H1 (cell line): ENCODE data around the gene PTPN1. TPM values are rescaled to one million over a fixed set of nuclear protein-coding genes. Genes with fewer than 3 reads are reported as not detected.

Experiments used
- CTCF ChIA-PET: fragments of 300-600 bp; sonication (Branson Sonifier 250); formaldehyde crosslinking; loops from one replicate; lab custom pipeline; 2021; ENCODE audit not compliant: partially characterized antibody; lab: Charles Lee
- POLR2A ChIA-PET: fragments of 300-600 bp; sonication (Branson Sonifier 250); formaldehyde crosslinking; loops from one replicate; lab custom pipeline; 2021; ENCODE audit warnings: inconsistent platforms; ENCODE audit not compliant: partially characterized antibody; lab: Charles Lee
- DNase-seq, 2 experiments: peaks; one replicate each; pipeline versions ENCODE4 v3.0.0 to v3.0.0-alpha.2; 2010 to 2022; ENCODE audit warnings: low spot score in 2 of 2, low read depth in 1 of 2, mixed read lengths in 1 of 2
- FAIRE-seq: peaks from 2 replicates; lab custom pipeline; 2011; peaks lifted over from hg19 to GRCh38; lab: Jason Lieb, UNC
- H2AFZ ChIP-seq: 2 replicates; pipeline ENCODE4 v1.8.1; 2012; ENCODE audit warnings: low read length, inconsistent platforms
- H2AK5ac ChIP-seq: 2 replicates; pipeline ENCODE4 v1.6.1; 2013; ENCODE audit warnings: low read depth, low read length
- H2BK120ac ChIP-seq: replicated peaks from 2 replicates; pipeline ENCODE3; 2013; ENCODE audit warnings: low read depth, low read length, inconsistent platforms
- H2BK12ac ChIP-seq: 2 replicates; pipeline ENCODE4 v1.6.1; 2013; ENCODE audit warnings: low read depth, low read length
- H2BK15ac ChIP-seq: 2 replicates; pipeline ENCODE4 v1.6.1; 2013; ENCODE audit warnings: low read length
- H2BK20ac ChIP-seq: 2 replicates; pipeline ENCODE4 v1.6.1; 2013; ENCODE audit warnings: low read length
- H2BK5ac ChIP-seq: 2 replicates; pipeline ENCODE4 v1.6.1; 2013; ENCODE audit warnings: low read depth, low read length
- H3K14ac ChIP-seq: 2 replicates; pipeline ENCODE4 v1.6.1; 2013; ENCODE audit warnings: inconsistent platforms; ENCODE audit not compliant: insufficient read length
- H3K18ac ChIP-seq: 2 replicates; pipeline ENCODE4 v1.6.1; 2013; ENCODE audit warnings: low read length; ENCODE audit errors: extremely low read depth
- H3K23ac ChIP-seq: 2 replicates; pipeline ENCODE4 v1.6.1; 2013; ENCODE audit warnings: inconsistent platforms; ENCODE audit not compliant: insufficient read length
- H3K23me2 ChIP-seq: 2 replicates; pipeline ENCODE4 v1.6.1; 2013; ENCODE audit warnings: low read depth, low read length
- H3K27ac ChIP-seq: 2 replicates; pipeline ENCODE4 v1.6.1; 2011; ENCODE audit warnings: low read depth, low read length, inconsistent platforms
- H3K27me3 ChIP-seq, 4 experiments: replicated peaks in 1 of 4; 1 replicate in 1 of 4; 2 replicates in 3 of 4; pipeline versions ENCODE4 v1.6.1 to v1.8.1; 2011 to 2013; ENCODE audit warnings: low read length in 3 of 4, mild to moderate bottlenecking in 3 of 4, inconsistent platforms in 2 of 4, mixed read lengths in 2 of 4, moderate library complexity in 1 of 4; ENCODE audit not compliant: control insufficient read depth in 3 of 4, insufficient read depth in 3 of 4; ENCODE audit errors: extremely low read depth in 1 of 4
- H3K36me3 ChIP-seq, 4 experiments: 2 replicates each; pipeline versions ENCODE4 v1.6.1 to v1.8.1; 2011 to 2013; ENCODE audit warnings: mild to moderate bottlenecking in 4 of 4, low read length in 3 of 4, moderate library complexity in 2 of 4, control low read depth in 1 of 4, inconsistent platforms in 1 of 4; ENCODE audit not compliant: insufficient read depth in 4 of 4, control insufficient read depth in 2 of 4
- H3K4ac ChIP-seq: replicated peaks from 2 replicates; pipeline ENCODE3; 2013; ENCODE audit warnings: low read length, low read depth, mixed read lengths, inconsistent platforms; ENCODE audit not compliant: insufficient read length
- H3K4me1 ChIP-seq, 4 experiments: replicated peaks in 1 of 4; 1 replicate in 1 of 4; 2 replicates in 3 of 4; pipeline versions ENCODE4 v1.6.1 to v1.8.1; 2011 to 2013; ENCODE audit warnings: low read length in 3 of 4, inconsistent platforms in 2 of 4, mixed read lengths in 1 of 4; ENCODE audit not compliant: insufficient read depth in 4 of 4, control insufficient read depth in 3 of 4
- H3K4me2 ChIP-seq, 2 experiments: 2 replicates each; pipeline versions ENCODE4 v1.6.1 to v1.8.1; 2011 to 2013; ENCODE audit warnings: low read depth in 2 of 2, low read length in 2 of 2, control low read depth in 1 of 2, inconsistent platforms in 1 of 2, mild to moderate bottlenecking in 1 of 2; ENCODE audit not compliant: insufficient read depth in 1 of 2
- H3K4me3 ChIP-seq, 4 experiments: fragments of 200-600, 300-600 bp in 1 of 4; sonication (generic), shearing (Covaris generic), sonication (Bioruptor Twin) in 1 of 4; 2 replicates each; pipeline versions ENCODE4 v1.5.1 to v1.8.1; 2011 to 2016; ENCODE audit warnings: low read length in 4 of 4, low read depth in 3 of 4, control low read depth in 2 of 4, inconsistent platforms in 2 of 4, mild to moderate bottlenecking in 2 of 4, mixed read lengths in 1 of 4, moderate library complexity in 1 of 4; ENCODE audit not compliant: insufficient read depth in 2 of 4; ENCODE audit errors: extremely low read depth in 1 of 4
- H3K56ac ChIP-seq: replicated peaks from 2 replicates; pipeline ENCODE3; 2013; ENCODE audit warnings: low read depth, mild to moderate bottlenecking, mixed read lengths, low read length, inconsistent platforms; ENCODE audit not compliant: insufficient read length
- H3K79me1 ChIP-seq: 2 replicates; pipeline ENCODE4 v1.6.1; 2013; ENCODE audit warnings: low read depth, low read length, control low read depth
- H3K79me2 ChIP-seq, 2 experiments: 2 replicates each; pipeline versions ENCODE4 v1.6.1 to v1.8.1; 2012 to 2013; ENCODE audit warnings: low read length in 2 of 2, mild to moderate bottlenecking in 2 of 2, inconsistent platforms in 1 of 2; ENCODE audit not compliant: insufficient read depth in 2 of 2, control insufficient read depth in 1 of 2
- H3K9ac ChIP-seq, 4 experiments: replicated peaks in 1 of 4; 1 replicate in 1 of 4; 2 replicates in 3 of 4; pipeline versions ENCODE4 v1.6.1 to v1.8.1; 2011 to 2013; ENCODE audit warnings: low read depth in 3 of 4, low read length in 3 of 4, control low read depth in 2 of 4, mild to moderate bottlenecking in 2 of 4, moderate library complexity in 2 of 4, inconsistent platforms in 1 of 4; ENCODE audit errors: extremely low read depth in 1 of 4
- H3K9me3 ChIP-seq, 2 experiments: 2 replicates each; pipeline versions ENCODE4 v1.6.1 to v1.8.1; 2012 to 2013; ENCODE audit warnings: mild to moderate bottlenecking in 2 of 2, moderate library complexity in 2 of 2, control low read depth in 1 of 2, inconsistent platforms in 1 of 2, low read depth in 1 of 2, low read length in 1 of 2, mixed read lengths in 1 of 2; ENCODE audit not compliant: insufficient read depth in 2 of 2
- H4K20me1 ChIP-seq, 2 experiments: replicated peaks in 1 of 2; 2 replicates each; pipeline versions ENCODE3 to v1.8.1; 2011 to 2013; ENCODE audit warnings: inconsistent platforms in 2 of 2, low read length in 2 of 2, mild to moderate bottlenecking in 1 of 2; ENCODE audit not compliant: insufficient read depth in 2 of 2, control insufficient read depth in 1 of 2
- H4K5ac ChIP-seq: 2 replicates; pipeline ENCODE4 v1.6.1; 2013; ENCODE audit warnings: low read length, low read depth, mixed read lengths, inconsistent platforms; ENCODE audit not compliant: insufficient read length
- H4K8ac ChIP-seq: 2 replicates; pipeline ENCODE4 v1.8.0; 2013; ENCODE audit warnings: mild to moderate bottlenecking, moderate library complexity, low read length, inconsistent platforms; ENCODE audit not compliant: insufficient read depth; ENCODE audit errors: extremely low read depth
- H4K91ac ChIP-seq: replicated peaks from 2 replicates; pipeline ENCODE3; 2013; ENCODE audit warnings: low read length, mixed read lengths, inconsistent platforms; ENCODE audit not compliant: insufficient read length
- BCL11A ChIP-seq, 2 experiments: IDR thresholded peaks; one replicate each; pipeline ENCODE4 v1.6.1; 2011; ENCODE audit warnings: low read depth in 2 of 2, low read length in 2 of 2, mild to moderate bottlenecking in 2 of 2
- GABPA ChIP-seq: IDR thresholded peaks from 2 replicates; pipeline ENCODE4 v1.6.1; 2011; ENCODE audit warnings: mild to moderate bottlenecking, low read length, moderate library complexity, borderline replicate concordance; ENCODE audit not compliant: insufficient read depth
- GTF2F1 ChIP-seq: IDR thresholded peaks from 2 replicates; pipeline ENCODE4 v1.6.1; 2012; ENCODE audit warnings: low read depth, low read length, improper control_type of control experiment, borderline replicate concordance
- NRF1 ChIP-seq: IDR thresholded peaks from 2 replicates; pipeline ENCODE4 v1.6.1; 2011; ENCODE audit warnings: mild to moderate bottlenecking, low read depth, low read length, improper control_type of control experiment
- POLR2AphosphoS5 ChIP-seq: IDR thresholded peaks from 2 replicates; pipeline ENCODE4 v1.6.1; 2011; ENCODE audit warnings: low read depth, low read length
- RAD21 ChIP-seq, 2 experiments: IDR thresholded peaks in 1 of 2; conservative IDR thresholded peaks in 1 of 2; 2 replicates each; pipeline ENCODE4 v1.6.1; 2011; ENCODE audit warnings: low read depth in 2 of 2, low read length in 2 of 2, improper control_type of control experiment in 1 of 2, inconsistent platforms in 1 of 2, mild to moderate bottlenecking in 1 of 2, moderate library complexity in 1 of 2
- TCF12 ChIP-seq: IDR thresholded peaks from 2 replicates; pipeline ENCODE4 v1.6.1; 2011; ENCODE audit warnings: low read depth, mild to moderate bottlenecking, low read length
- TEAD4 ChIP-seq: IDR thresholded peaks from 2 replicates; pipeline ENCODE4 v1.6.1; 2012; ENCODE audit warnings: low read depth, low read length, inconsistent platforms, mixed read lengths
- WGBS, 2 experiments: shearing (Covaris generic) in 1 of 2; methylation state at CpG; one replicate each; pipeline versions ENCODE4 v1.1.6 to v1.1.7; 2013 to 2015; ENCODE audit warnings: low lambda C conversion rate in 2 of 2, mixed read lengths in 2 of 2, inconsistent platforms in 1 of 2, low coverage in 1 of 2, missing lambda C conversion rate in 1 of 2; ENCODE audit not compliant: insufficient replicate concordance in 2 of 2, insufficient coverage in 1 of 2, insufficient read length in 1 of 2; ENCODE audit errors: extremely low coverage in 1 of 2, missing lambda C conversion rate in 1 of 2; 5-methylcytosine and 5-hydroxymethylcytosine counted together
- polyA plus RNA-seq, 7 experiments: library from polyadenylated mRNA; depleted of rRNA in 3 of 7; stranded (reverse) in 5 of 7; unstranded in 2 of 7; fragments of >200 nt in 5 of 7; fragments of 200-250 nt in 2 of 7; gene quantifications; 1 replicate in 5 of 7; 2 replicates in 1 of 7; 4 replicates in 1 of 7; pipeline versions ENCODE4 v1.2.1 to v1.2.3, GENCODE V29; 2011 to 2013; ENCODE audit warnings: missing spikeins in 2 of 7, mixed read lengths in 2 of 7
- total RNA-seq: library from RNA; stranded (reverse); fragmentation: NEBNext Ultra II Directional; extraction: Animal tissue kit (Norgen Biotek cat#: 25700); gene quantifications from 2 replicates; pipeline ENCODE4 v1.2.1, GENCODE V29; 2021
- TF ChIP-seq, protein P1 (sequence below): IDR thresholded peaks from 2 replicates; pipeline ENCODE4 v1.6.1; 2011; ENCODE audit warnings: low read length, improper control_type of control experiment

The PTPN1 gene
- total and polyA plus RNA-seq, 2 of the 8 experiments (the other 6 are each of a cell fraction or from before 2014, with no cell fraction given): 18.6 to 32.1 TPM

DNA sequence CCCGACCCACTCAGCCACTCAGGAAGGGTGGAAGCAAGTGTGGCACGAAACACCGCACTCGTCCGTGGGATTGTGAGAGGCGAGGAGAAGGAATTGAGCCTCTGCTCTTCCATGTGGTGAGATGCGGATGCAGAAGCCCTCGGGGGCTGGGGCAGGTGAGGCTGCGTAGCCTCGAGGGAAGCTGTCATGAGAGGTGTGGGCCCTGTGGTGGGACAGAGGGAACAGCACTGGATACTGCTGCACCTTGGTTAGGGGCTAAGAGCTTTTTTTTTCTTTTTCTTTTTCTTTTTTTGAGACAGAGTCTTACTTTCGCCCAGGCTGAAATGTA, 86.5 kb downstream of the PTPN1 start:
- POLR2A ChIA-PET: interaction anchor here (0.9 to 1.5 kb wide), 3 partner anchors 8 to 40 kb away, joined by 3 read pairs; no protein-coding TSS in a partner anchor
- WGBS, 2 experiments: 95% methylated on average over 11 of the region's 11 CpGs; no CpG with 5 or more reads in 1 of the 2 experiments
- TF ChIP-seq GTF2F1 (no peak), POLR2AphosphoS5 (no peak), TEAD4 (no peak), BCL11A (IDR thresholded peaks at IDR 0.05; ENCODE audit: low read depth in 2 of 2, low read length in 2 of 2) (no peak), NRF1 (no peak), RAD21 (IDR thresholded peaks at IDR 0.05 in 1 of 2, conservative IDR thresholded peaks at IDR 0.05 in 1 of 2; ENCODE audit: low read depth in 2 of 2, low read length in 2 of 2) (no peak), TCF12 (no peak), GABPA (no peak)
- TF ChIP-seq, protein P1, sequence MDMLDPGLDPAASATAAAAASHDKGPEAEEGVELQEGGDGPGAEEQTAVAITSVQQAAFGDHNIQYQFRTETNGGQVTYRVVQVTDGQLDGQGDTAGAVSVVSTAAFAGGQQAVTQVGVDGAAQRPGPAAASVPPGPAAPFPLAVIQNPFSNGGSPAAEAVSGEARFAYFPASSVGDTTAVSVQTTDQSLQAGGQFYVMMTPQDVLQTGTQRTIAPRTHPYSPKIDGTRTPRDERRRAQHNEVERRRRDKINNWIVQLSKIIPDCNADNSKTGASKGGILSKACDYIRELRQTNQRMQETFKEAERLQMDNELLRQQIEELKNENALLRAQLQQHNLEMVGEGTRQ: no peak

More for the DNA sequence above, 86.5 kb downstream of the PTPN1 start:
- H4K8ac ChIP-seq: no peak overlapping the region
- peak overlapping the region; percentile 78; the same call in 1 of the 2 replicates for H2BK5ac ChIP-seq
- FAIRE-seq: no peak
- peak overlapping the region; percentile 92; the same call in 1 of the 2 replicates for H2BK15ac ChIP-seq
- H2BK20ac ChIP-seq: 0 out of 2 replicates have a peak overlapping the region, but pooled peaks have one; percentile 61
- no peak overlapping the region for H3K4me3 ChIP-seq
- H3K4me2 ChIP-seq: no peak overlapping the region
- no peak overlapping the region for H3K27ac ChIP-seq
- no peak overlapping the region for H3K23ac ChIP-seq
- DNase-seq: no peak
- CTCF ChIA-PET: interaction anchor here (0.6 to 5.4 kb wide), 6 partner anchors 10 to 158 kb away, joined by 3 to 36 read pairs (median 3); no protein-coding TSS in a partner anchor
- no peak overlapping the region for H2AK5ac ChIP-seq
- no peak overlapping the region for H3K9ac ChIP-seq
- H4K5ac ChIP-seq: no peak overlapping the region
- H4K91ac ChIP-seq: no peak overlapping the region
- no peaks in the 10 kb centered on the region for H3K23me2 ChIP-seq
- H3K79me1 ChIP-seq: no peaks in the 10 kb centered on the region; the same call in 1 of the 2 replicates
- no peaks in the 10 kb centered on the region for H3K9me3 ChIP-seq
- peak overlapping the region; percentile 92; the same call in 1 of the 2 replicates for H2BK12ac ChIP-seq
- H2AFZ ChIP-seq: no peak overlapping the region
- H3K4me1 ChIP-seq: peaks cover 0 to 13% (median 8%) of the 10 kb centered on the region in 4 experiments; a peak in 4 of 7 replicates
- H4K20me1 ChIP-seq: no peaks in the 10 kb centered on the region
- peak overlapping the region; percentile 78; the same call in 1 of the 2 replicates for H3K18ac ChIP-seq
- H3K79me2 ChIP-seq: no peaks in the 10 kb centered on the region
- no peak overlapping the region for H3K14ac ChIP-seq
- H3K27me3 ChIP-seq: no peaks in the 10 kb centered on the region
- H2BK120ac ChIP-seq: no peak overlapping the region
- H3K56ac ChIP-seq: no peak overlapping the region
- H3K4ac ChIP-seq: no peak overlapping the region
- no peaks in the 10 kb centered on the region for H3K36me3 ChIP-seq
